IMR-90 (cell line): ENCODE measurements around the gene CHCHD4. TPM values are rescaled to one million over a fixed set of nuclear protein-coding genes. Genes with fewer than 3 reads are reported as not detected.

Experiments used
- ATAC-seq: fragments of 200-7000 bp; cut with Tn5 transposase; 2 replicates; pipeline ENCODE4 v1.9.1; 2020; ENCODE audit warnings: low read depth, mild to moderate bottlenecking, moderate library complexity
- BruUV-seq: library from RNA; stranded (reverse); fragments of 400-500 nt; replicated peaks from 2 replicates; lab custom pipeline; 2021; lab: Mats Ljungman, UMichigan
- CTCF ChIA-PET: fragments of 300-600 bp; formaldehyde crosslinking; extraction: SDS; loops from one replicate; lab custom pipeline; 2021; ENCODE audit warnings: antibody characterized with exemption; lab: Yijun Ruan, JAX
- POLR2A ChIA-PET: fragments of 300-600 bp; sonication (Branson Sonifier 250); formaldehyde crosslinking; loops from one replicate; lab custom pipeline; 2022; ENCODE audit warnings: antibody characterized with exemption; ENCODE audit not compliant: unreplicated experiment; lab: Charles Lee
- DNase-seq: peaks from one replicate; pipeline ENCODE4 v3.0.0; 2013
- H2AFZ ChIP-seq: replicated peaks from 2 replicates; pipeline ENCODE3; 2013; ENCODE audit warnings: low read length, mild to moderate bottlenecking; ENCODE audit not compliant: poor library complexity
- H2AK5ac ChIP-seq: 2 replicates; pipeline ENCODE4 v1.6.1; 2013; ENCODE audit warnings: low read depth, low read length, inconsistent platforms
- H2AK9ac ChIP-seq: replicated peaks from 2 replicates; pipeline ENCODE3; 2013; ENCODE audit warnings: mild to moderate bottlenecking, low read depth, low read length, moderate library complexity; ENCODE audit not compliant: poor library complexity
- H2BK120ac ChIP-seq: 2 replicates; pipeline ENCODE4 v1.6.1; 2013; ENCODE audit warnings: low read depth, low read length, inconsistent platforms
- H2BK15ac ChIP-seq: 3 replicates; pipeline ENCODE4 v1.6.1; 2013; ENCODE audit warnings: low read depth, low read length, inconsistent platforms
- H2BK20ac ChIP-seq: 2 replicates; pipeline ENCODE4 v1.6.1; 2013; ENCODE audit warnings: low read depth, mild to moderate bottlenecking, inconsistent platforms, low read length, moderate library complexity
- H2BK5ac ChIP-seq: 2 replicates; pipeline ENCODE4 v1.6.1; 2013; ENCODE audit warnings: mild to moderate bottlenecking, low read depth, low read length, inconsistent platforms; ENCODE audit not compliant: poor library complexity, severe bottlenecking
- H3K14ac ChIP-seq: replicated peaks from 2 replicates; pipeline ENCODE4 v1.6.1; 2013; ENCODE audit warnings: low read depth, low read length, inconsistent platforms
- H3K18ac ChIP-seq: 2 replicates; pipeline ENCODE4 v1.6.1; 2013; ENCODE audit warnings: low read depth, low read length, control low read depth
- H3K23ac ChIP-seq: 2 replicates; pipeline ENCODE4 v1.6.1; 2013; ENCODE audit warnings: low read depth, low read length, inconsistent platforms
- H3K27ac ChIP-seq: 2 replicates; pipeline ENCODE4 v1.5.1; 2013; ENCODE audit warnings: mild to moderate bottlenecking, control low read depth, low read length; ENCODE audit not compliant: insufficient read depth
- H3K27me3 ChIP-seq: 2 replicates; pipeline ENCODE4 v1.6.1; 2013; ENCODE audit warnings: low read length; ENCODE audit not compliant: control insufficient read depth, insufficient read depth
- H3K36me3 ChIP-seq: 2 replicates; pipeline ENCODE4 v1.6.1; 2013; ENCODE audit warnings: low read length, mixed read lengths; ENCODE audit not compliant: control insufficient read depth, insufficient read depth
- H3K4ac ChIP-seq: 2 replicates; pipeline ENCODE4 v1.6.1; 2013; ENCODE audit warnings: low read depth, low read length, inconsistent platforms
- H3K4me1 ChIP-seq: 2 replicates; pipeline ENCODE4 v1.6.1; 2013; ENCODE audit warnings: low read length, mixed read lengths; ENCODE audit not compliant: control insufficient read depth, insufficient read depth
- H3K4me2 ChIP-seq: 2 replicates; pipeline ENCODE4 v1.6.1; 2013; ENCODE audit warnings: low read depth, mild to moderate bottlenecking, control low read depth, low read length, moderate library complexity
- H3K4me3 ChIP-seq: 2 replicates; pipeline ENCODE4 v1.5.1; 2013; ENCODE audit warnings: low read depth, mild to moderate bottlenecking, control low read depth, low read length, moderate library complexity; ENCODE audit not compliant: insufficient read depth
- H3K56ac ChIP-seq: 2 replicates; pipeline ENCODE4 v1.6.1; 2013; ENCODE audit warnings: low read length, inconsistent platforms; ENCODE audit not compliant: insufficient read depth; ENCODE audit errors: extremely low read depth
- H3K79me1 ChIP-seq, 2 experiments: 2 replicates each; pipeline ENCODE4 v1.6.1; 2013; ENCODE audit warnings: low read length in 2 of 2, inconsistent platforms in 1 of 2, low read depth in 1 of 2
- H3K9ac ChIP-seq: 2 replicates; pipeline ENCODE4 v1.6.1; 2013; ENCODE audit warnings: low read depth, low read length, control low read depth
- H3K9me1 ChIP-seq: 2 replicates; pipeline ENCODE4 v1.6.1; 2013; ENCODE audit warnings: low read length, inconsistent platforms; ENCODE audit not compliant: insufficient read depth
- H3K9me3 ChIP-seq: 2 replicates; pipeline ENCODE4 v1.6.1; 2013; ENCODE audit warnings: low read length; ENCODE audit not compliant: control insufficient read depth, insufficient read depth
- H4K20me1 ChIP-seq: 2 replicates; pipeline ENCODE4 v1.6.1; 2013; ENCODE audit warnings: low read length, inconsistent platforms; ENCODE audit not compliant: insufficient read depth
- H4K5ac ChIP-seq: 2 replicates; pipeline ENCODE4 v1.6.1; 2013; ENCODE audit warnings: mild to moderate bottlenecking, low read depth, low read length, control low read depth
- H4K8ac ChIP-seq, 2 experiments: 2 replicates each; pipeline ENCODE4 v1.6.1; 2013; ENCODE audit warnings: low read depth in 2 of 2, low read length in 2 of 2, control low read depth in 1 of 2, inconsistent platforms in 1 of 2
- H4K91ac ChIP-seq: 2 replicates; pipeline ENCODE4 v1.6.1; 2013; ENCODE audit warnings: low read depth, low read length, inconsistent platforms; ENCODE audit not compliant: insufficient read depth
- BHLHE40 ChIP-seq: fragments of 150-350 bp; IDR thresholded peaks from 2 replicates; pipeline ENCODE4 v1.6.1; 2016; ENCODE audit warnings: mild to moderate bottlenecking, low read depth, low read length
- CHD1 ChIP-seq: IDR thresholded peaks from 2 replicates; pipeline ENCODE4 v1.6.1; 2012; ENCODE audit warnings: low read depth, low read length, improper control_type of control experiment
- ELK1 ChIP-seq: fragments of 150-350 bp; IDR thresholded peaks from 2 replicates; pipeline ENCODE4 v1.6.1; 2016; ENCODE audit warnings: low read depth, mild to moderate bottlenecking, low read length, moderate library complexity, borderline replicate concordance
- FOS ChIP-seq: fragments of 150-350 bp; IDR thresholded peaks from 2 replicates; pipeline ENCODE4 v1.6.1; 2016; ENCODE audit warnings: low read depth, low read length
- MAFK ChIP-seq: IDR thresholded peaks from 2 replicates; pipeline ENCODE4 v1.6.1; 2012; ENCODE audit warnings: low read depth, low read length, improper control_type of control experiment
- NFE2L2 ChIP-seq: fragments of 150-350 bp; IDR thresholded peaks from 2 replicates; pipeline ENCODE4 v1.6.1; 2016; ENCODE audit warnings: low read depth, mild to moderate bottlenecking, low read length
- RAD21 ChIP-seq: IDR thresholded peaks from 2 replicates; pipeline ENCODE4 v1.6.1; 2012; ENCODE audit warnings: low read length, improper control_type of control experiment
- RCOR1 ChIP-seq: IDR thresholded peaks from 2 replicates; pipeline ENCODE4 v1.6.1; 2012; ENCODE audit warnings: mild to moderate bottlenecking, low read length, improper control_type of control experiment; ENCODE audit not compliant: insufficient replicate concordance
- RFX5 ChIP-seq: IDR thresholded peaks from 2 replicates; pipeline ENCODE4 v1.8.0; 2012; ENCODE audit warnings: low read depth, mild to moderate bottlenecking, low read length, moderate library complexity
- WGBS, 2 experiments: methylation state at CpG; one replicate each; pipeline versions ENCODE4 v1.1.5 to v1.1.7; 2013; ENCODE audit warnings: missing lambda C conversion rate in 2 of 2; ENCODE audit not compliant: insufficient read length in 1 of 2; ENCODE audit errors: extremely low coverage in 2 of 2; 5-methylcytosine and 5-hydroxymethylcytosine counted together
- dilution Hi-C: fragments of 300-500 bp; cut with HindIII; formaldehyde crosslinking; loops from one replicate; pipeline ENCODE4 v1.14.3; 2018; ENCODE audit warnings: low sequenced_read_pairs; ENCODE audit not compliant: unreplicated experiment
- in situ Hi-C: fragments of 300-500 bp; cut with MboI; formaldehyde crosslinking; loops from 3 replicates; pipeline ENCODE4 v1.14.3; 2019; ENCODE audit warnings: low sequenced_read_pairs, inconsistent platforms, mixed read lengths
- intact Hi-C: fragments of 100-400 bp; cut with micrococcal nuclease; formaldehyde crosslinking; loops from 2 replicates; pipeline ENCODE4 v1.10.0; 2022
- polyA plus RNA-seq, 3 experiments: library from polyadenylated mRNA; depleted of rRNA; stranded (reverse); fragments of >200 nt; gene quantifications; 2 replicates each; pipeline ENCODE4 v1.2.3, GENCODE V29; 2012; ENCODE audit warnings: low replicate concordance in 1 of 3
- total RNA-seq: library from RNA; depleted of rRNA; stranded (reverse); fragments of >200 nt; gene quantifications from 2 replicates; pipeline ENCODE4 v1.2.3, GENCODE V29; 2012

Gene CHCHD4
- total and polyA plus RNA-seq, 2 of the 4 experiments (the other 2 are of a cell fraction) = 9.0 to 9.8 TPM

- intact Hi-C loops = no loop called here
Measured at GRCh38 chr3:14137004-14137403, 12.3 kb upstream of the CHCHD4 start.

More at GRCh38 chr3:14137004-14137403, 12.3 kb upstream of the CHCHD4 start:
- Histone ChIP-seq H3K27me3 (no peaks in the 10 kb centered on the region), H3K18ac (no peak overlapping the region), H2AK5ac (no peak overlapping the region), H2BK15ac (no peak overlapping the region), H3K9ac (no peak overlapping the region), H3K14ac (no peak overlapping the region), H2BK20ac (no peak overlapping the region), H3K36me3 (peaks cover 82% of the 10 kb centered on the region), H2AK9ac (no peak overlapping the region), H4K8ac (no peak overlapping the region), H4K91ac (no peak overlapping the region), H3K23ac (no peak overlapping the region), H3K4me1 (peaks cover 10% of the 10 kb centered on the region), H2BK120ac (no peak overlapping the region), H3K4me3 (no peak overlapping the region), H2BK5ac (no peak overlapping the region), H3K9me1 (peaks cover 10% of the 10 kb centered on the region), H3K4me2 (no peak overlapping the region), H3K79me1 (peaks cover 2 to 13% of the 10 kb centered on the region in 2 experiments; a peak in 2 of 4 replicates), H3K56ac (no peak overlapping the region), H2AFZ (no peak overlapping the region), H3K27ac (no peak overlapping the region), H4K20me1 (no peaks in the 10 kb centered on the region), H3K4ac (no peak overlapping the region), H3K9me3 (no peaks in the 10 kb centered on the region), H4K5ac (no peak overlapping the region)
- no CpG with 5 or more reads among the region's 3 CpGs for WGBS, 2 experiments
- ATAC-seq (no peak), DNase-seq (no peak)
- dilution Hi-C loops (no loop called here), in situ Hi-C loops (loop anchor here (25.0 kb wide), 1 partner anchor 100 kb away; no protein-coding TSS in a partner anchor)
- CTCF ChIA-PET = no interaction called here
- TF ChIP-seq BHLHE40 = no peak
- TF ChIP-seq FOS = no peak
- TF ChIP-seq RCOR1 = no peak
- TF ChIP-seq NFE2L2 = no peak
- TF ChIP-seq MAFK = no peak
- TF ChIP-seq CHD1 = no peak
- no peak for TF ChIP-seq RAD21
- TF ChIP-seq RFX5 = no peak
- no peak for TF ChIP-seq ELK1
- BruUV-seq = no TSS peak
- POLR2A ChIA-PET = no interaction called here
